HFF-Myc (cell line): ENCODE measurements around the gene MEOX2.

Experiments used
- DNase-seq: peaks from one replicate; pipeline ENCODE4 v3.0.0-alpha.2; 2011; ENCODE audit warnings: low read depth; ENCODE audit errors: extremely low read depth
- H3K4me3 ChIP-seq: replicated peaks from 2 replicates; pipeline ENCODE4 v1.5.1; 2011; ENCODE audit warnings: low read depth, mild to moderate bottlenecking, control low read depth, low read length
- CTCF ChIP-seq: IDR thresholded peaks from 2 replicates; pipeline ENCODE4 v1.5.1; 2012; ENCODE audit warnings: mild to moderate bottlenecking, low read depth, low read length, control low read depth; ENCODE audit errors: missing control alignments

The MEOX2 gene

GRCh38 chr7:15650787-15651186, 35.7 kb downstream of the MEOX2 start:
- no peak for TF ChIP-seq CTCF
- DNase-seq = no peak
- no peak overlapping the region for H3K4me3 ChIP-seq

- DNase-seq = no peak
- H3K4me3 ChIP-seq = no peak overlapping the region
- no peak for TF ChIP-seq CTCF
Observed at GRCh38 chr7:15648461-15648961, 38.0 kb downstream of the MEOX2 start.

GRCh38 chr7:15647309-15647708, 39.2 kb downstream of the MEOX2 start:
- no peak for TF ChIP-seq CTCF
- no peak overlapping the region for H3K4me3 ChIP-seq
- no peak for DNase-seq

- no peak for TF ChIP-seq CTCF
- no peak for DNase-seq
- H3K4me3 ChIP-seq = no peak overlapping the region
Observed at GRCh38 chr7:15643000-15643705, 43.3 kb downstream of the MEOX2 start.

- no peak for DNase-seq
- TF ChIP-seq CTCF = no peak
- H3K4me3 ChIP-seq = no peak overlapping the region
Observed at GRCh38 chr7:15628876-15629275, 57.6 kb downstream of the MEOX2 start.

DNA sequence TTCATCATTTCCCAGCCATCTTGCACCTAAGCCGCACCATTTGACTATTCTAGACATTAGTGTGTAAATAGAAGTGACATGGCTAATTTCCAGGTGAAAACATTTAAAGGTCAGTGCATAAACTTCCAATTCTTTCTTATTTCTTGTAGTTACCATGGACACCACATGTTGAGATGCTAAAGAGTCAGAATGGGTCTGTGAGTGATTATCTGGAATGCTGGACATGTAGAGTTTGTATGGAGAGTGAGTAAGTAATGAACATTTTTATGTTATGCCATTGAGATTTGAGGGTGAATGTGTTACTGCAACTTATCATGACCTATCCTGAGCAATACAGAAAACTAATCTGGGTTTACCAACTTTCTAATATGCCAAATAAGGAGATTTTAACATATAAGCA, 60.4 kb downstream of the MEOX2 start:
- TF ChIP-seq CTCF = no peak
- no peak for DNase-seq
- H3K4me3 ChIP-seq = no peak overlapping the region

DNA sequence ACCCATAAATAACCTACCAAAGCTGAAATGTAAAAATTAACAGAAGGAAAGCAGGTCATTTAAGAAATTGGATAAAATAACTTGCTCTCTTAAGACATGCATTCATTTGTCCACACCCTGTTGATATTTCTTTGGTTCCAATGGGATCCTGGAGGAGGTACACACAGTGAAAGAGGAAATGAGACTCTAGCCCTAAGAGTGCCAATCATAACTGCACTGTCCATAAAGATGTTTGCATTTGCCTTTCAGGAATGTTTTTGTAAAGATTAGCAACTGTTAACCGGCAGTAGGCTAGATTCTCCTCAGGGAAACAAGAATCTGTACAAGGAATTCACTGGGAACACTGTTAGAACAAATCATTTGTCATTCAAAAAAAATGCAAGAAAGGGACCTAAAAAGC, 61.0 kb downstream of the MEOX2 start:
- no peak overlapping the region for H3K4me3 ChIP-seq
- no peak for DNase-seq
- TF ChIP-seq CTCF = no peak
